Measurements from ENCODE around the gene BBS10.

DNA sequence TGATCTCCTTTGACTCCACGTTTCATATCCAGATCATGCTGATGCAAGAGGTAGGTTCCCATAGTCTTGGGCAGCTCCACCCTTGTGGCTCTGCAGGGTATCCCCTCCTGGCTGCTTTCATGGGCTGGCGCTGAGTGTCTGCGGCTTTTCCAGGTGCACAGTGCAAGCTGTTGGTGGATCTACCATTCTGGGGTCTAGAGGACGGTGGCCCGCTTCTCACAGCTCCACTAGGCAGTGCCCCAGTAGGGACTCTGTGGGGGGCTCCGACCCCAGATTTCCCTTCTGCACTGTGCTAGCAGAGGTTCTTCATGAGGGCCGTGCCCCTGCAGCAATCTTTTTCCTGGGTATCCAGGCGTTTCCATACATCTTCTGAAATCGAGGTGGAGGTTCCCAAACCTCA is 12.1 kb upstream of the BBS10 start:
- TF ChIP-seq, protein P1, sequence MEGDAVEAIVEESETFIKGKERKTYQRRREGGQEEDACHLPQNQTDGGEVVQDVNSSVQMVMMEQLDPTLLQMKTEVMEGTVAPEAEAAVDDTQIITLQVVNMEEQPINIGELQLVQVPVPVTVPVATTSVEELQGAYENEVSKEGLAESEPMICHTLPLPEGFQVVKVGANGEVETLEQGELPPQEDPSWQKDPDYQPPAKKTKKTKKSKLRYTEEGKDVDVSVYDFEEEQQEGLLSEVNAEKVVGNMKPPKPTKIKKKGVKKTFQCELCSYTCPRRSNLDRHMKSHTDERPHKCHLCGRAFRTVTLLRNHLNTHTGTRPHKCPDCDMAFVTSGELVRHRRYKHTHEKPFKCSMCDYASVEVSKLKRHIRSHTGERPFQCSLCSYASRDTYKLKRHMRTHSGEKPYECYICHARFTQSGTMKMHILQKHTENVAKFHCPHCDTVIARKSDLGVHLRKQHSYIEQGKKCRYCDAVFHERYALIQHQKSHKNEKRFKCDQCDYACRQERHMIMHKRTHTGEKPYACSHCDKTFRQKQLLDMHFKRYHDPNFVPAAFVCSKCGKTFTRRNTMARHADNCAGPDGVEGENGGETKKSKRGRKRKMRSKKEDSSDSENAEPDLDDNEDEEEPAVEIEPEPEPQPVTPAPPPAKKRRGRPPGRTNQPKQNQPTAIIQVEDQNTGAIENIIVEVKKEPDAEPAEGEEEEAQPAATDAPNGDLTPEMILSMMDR (conservative IDR thresholded peaks at IDR 0.05; ENCODE audit: low read length), result no peak
- TF ChIP-seq EZH2phosphoT487 (IDR thresholded peaks at IDR 0.05; ENCODE audit: borderline replicate concordance), result no peak

Data from Loucy (cell line).